AG04450 (cell line): Measurements from ENCODE around the gene CDKAL1. TPM values are rescaled to one million over a fixed set of nuclear protein-coding genes. Genes with fewer than 3 reads are reported as not detected.

Source experiments
- CTCF ChIA-PET: fragments of 300-600, 350-600 bp; formaldehyde crosslinking; extraction: SDS; loops from one replicate; lab custom pipeline; 2022; ENCODE audit warnings: antibody characterized with exemption, inconsistent platforms; lab: Charles Lee
- POLR2A ChIA-PET: fragments of 350-600 bp; formaldehyde crosslinking; extraction: SDS; loops from one replicate; lab custom pipeline; 2021; ENCODE audit warnings: antibody characterized with exemption, inconsistent platforms; lab: Yijun Ruan, JAX
- DNase-seq: peaks from one replicate; pipeline ENCODE4 v3.0.0-alpha.2; 2011; ENCODE audit warnings: low read depth, low spot score
- H3K27ac ChIP-seq: one replicate; pipeline ENCODE4 v1.5.1; 2012; ENCODE audit warnings: low read depth, low read length, control low read depth
- H3K27me3 ChIP-seq: one replicate; pipeline ENCODE4 v1.6.0; 2012; ENCODE audit warnings: low read length; ENCODE audit not compliant: control insufficient read depth, insufficient read depth
- H3K4me3 ChIP-seq: 2 replicates; pipeline ENCODE4 v1.5.1; 2011; ENCODE audit warnings: mild to moderate bottlenecking, low read depth, low read length, control low read depth
- H3K9me3 ChIP-seq: 2 replicates; pipeline ENCODE4 v1.5.1; 2012; ENCODE audit warnings: low read length; ENCODE audit not compliant: control insufficient read depth, insufficient read depth
- polyA plus RNA-seq: library from polyadenylated mRNA; depleted of rRNA; stranded (reverse); fragments of >200 nt; gene quantifications from 2 replicates; pipeline ENCODE4 v1.2.3, GENCODE V29; 2011
- TF ChIP-seq, protein P1 (sequence below): IDR thresholded peaks from 2 replicates; pipeline ENCODE4 v1.5.1; 2011; ENCODE audit warnings: low read depth, low read length, control low read depth, inconsistent platforms

Gene CDKAL1
- polyA plus RNA-seq, 1 experiment = 9.2 TPM

DNA sequence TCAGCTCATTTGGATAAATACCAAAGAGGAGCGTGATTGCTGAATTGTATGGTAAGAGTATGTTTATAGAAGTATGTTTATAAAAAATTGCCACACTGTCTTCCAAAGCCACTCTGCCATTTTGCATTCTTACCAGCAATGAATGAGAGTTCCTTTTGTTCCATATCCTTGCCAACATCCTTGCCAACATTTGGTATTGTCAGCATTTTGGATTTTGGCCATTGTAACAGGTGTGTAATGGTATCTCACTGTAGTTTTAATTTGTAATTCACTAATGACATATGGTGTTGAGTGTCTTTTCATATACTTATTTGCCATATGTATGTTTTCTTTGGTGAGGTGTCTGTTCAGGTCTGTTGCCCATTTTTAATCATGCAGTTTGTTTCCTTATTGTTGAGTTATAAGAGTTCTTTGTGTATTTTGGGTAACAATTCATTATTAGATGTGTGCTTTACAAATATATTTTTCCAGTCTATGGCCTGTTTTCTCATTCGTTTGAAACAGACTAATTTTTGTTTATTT, 539.1 kb downstream of the CDKAL1 start:
- no peaks in the 10 kb centered on the region for H3K27me3 ChIP-seq
- POLR2A ChIA-PET = no interaction called here
- H3K4me3 ChIP-seq = no peak overlapping the region
- TF ChIP-seq, protein P1, sequence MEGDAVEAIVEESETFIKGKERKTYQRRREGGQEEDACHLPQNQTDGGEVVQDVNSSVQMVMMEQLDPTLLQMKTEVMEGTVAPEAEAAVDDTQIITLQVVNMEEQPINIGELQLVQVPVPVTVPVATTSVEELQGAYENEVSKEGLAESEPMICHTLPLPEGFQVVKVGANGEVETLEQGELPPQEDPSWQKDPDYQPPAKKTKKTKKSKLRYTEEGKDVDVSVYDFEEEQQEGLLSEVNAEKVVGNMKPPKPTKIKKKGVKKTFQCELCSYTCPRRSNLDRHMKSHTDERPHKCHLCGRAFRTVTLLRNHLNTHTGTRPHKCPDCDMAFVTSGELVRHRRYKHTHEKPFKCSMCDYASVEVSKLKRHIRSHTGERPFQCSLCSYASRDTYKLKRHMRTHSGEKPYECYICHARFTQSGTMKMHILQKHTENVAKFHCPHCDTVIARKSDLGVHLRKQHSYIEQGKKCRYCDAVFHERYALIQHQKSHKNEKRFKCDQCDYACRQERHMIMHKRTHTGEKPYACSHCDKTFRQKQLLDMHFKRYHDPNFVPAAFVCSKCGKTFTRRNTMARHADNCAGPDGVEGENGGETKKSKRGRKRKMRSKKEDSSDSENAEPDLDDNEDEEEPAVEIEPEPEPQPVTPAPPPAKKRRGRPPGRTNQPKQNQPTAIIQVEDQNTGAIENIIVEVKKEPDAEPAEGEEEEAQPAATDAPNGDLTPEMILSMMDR = no peak
- H3K27ac ChIP-seq = no peak overlapping the region
- H3K9me3 ChIP-seq = no peaks in the 10 kb centered on the region
- DNase-seq = no peak
- CTCF ChIA-PET = interaction anchor here (1.0 kb wide), 1 partner anchor 510 kb away, joined by 3 read pairs; no protein-coding TSS in a partner anchor

DNA sequence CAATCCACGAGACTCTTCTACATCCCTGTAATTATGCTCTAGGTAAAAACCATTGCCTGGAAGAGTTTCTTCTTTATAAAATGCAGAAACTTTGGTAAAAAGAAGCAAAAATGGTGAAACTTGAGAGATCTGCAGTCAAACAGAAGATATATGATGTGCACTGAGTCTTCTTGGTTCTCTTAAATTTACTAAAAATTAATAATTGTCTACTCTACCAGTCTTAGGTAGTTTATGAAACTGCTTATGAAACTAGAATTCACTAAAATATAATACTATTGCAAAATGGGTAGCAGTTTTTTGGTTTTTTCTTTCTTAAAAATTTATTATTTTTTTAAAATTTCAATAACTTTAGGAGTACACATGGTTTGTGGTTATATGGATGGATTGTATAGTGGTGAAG, 540.2 kb downstream of the CDKAL1 start:
- TF ChIP-seq, protein P1 = no peak
- no peak for DNase-seq
- H3K27ac ChIP-seq = no peak overlapping the region
- no peak overlapping the region for H3K4me3 ChIP-seq
- POLR2A ChIA-PET = no interaction called here
- CTCF ChIA-PET = no interaction called here
- no peaks in the 10 kb centered on the region for H3K27me3 ChIP-seq
- no peaks in the 10 kb centered on the region for H3K9me3 ChIP-seq

DNA sequence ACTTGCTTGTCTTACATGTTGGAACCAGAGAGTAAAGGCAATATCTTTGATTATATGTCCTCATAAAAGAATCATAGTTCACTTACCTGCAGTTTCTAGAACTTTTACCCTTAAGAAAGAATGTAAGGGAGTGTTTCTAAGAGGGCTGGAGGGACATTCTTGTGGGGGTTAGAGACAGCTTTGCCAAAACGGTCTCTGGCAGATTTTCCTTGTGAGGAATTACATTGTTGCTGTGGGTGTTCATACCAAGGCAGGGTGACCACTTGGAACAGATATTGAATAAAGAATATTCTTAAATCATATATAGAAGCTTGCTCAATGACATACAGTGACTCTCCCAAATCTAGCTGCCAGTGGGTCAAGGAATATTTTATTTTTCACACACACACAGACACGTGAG, 541.7 kb downstream of the CDKAL1 start:
- no peak for DNase-seq
- CTCF ChIA-PET = no interaction called here
- Histone ChIP-seq H3K9me3 (no peaks in the 10 kb centered on the region), H3K4me3 (no peak overlapping the region), H3K27me3 (no peaks in the 10 kb centered on the region), H3K27ac (no peak overlapping the region)
- TF ChIP-seq, protein P1 = no peak
- POLR2A ChIA-PET = no interaction called here

DNA sequence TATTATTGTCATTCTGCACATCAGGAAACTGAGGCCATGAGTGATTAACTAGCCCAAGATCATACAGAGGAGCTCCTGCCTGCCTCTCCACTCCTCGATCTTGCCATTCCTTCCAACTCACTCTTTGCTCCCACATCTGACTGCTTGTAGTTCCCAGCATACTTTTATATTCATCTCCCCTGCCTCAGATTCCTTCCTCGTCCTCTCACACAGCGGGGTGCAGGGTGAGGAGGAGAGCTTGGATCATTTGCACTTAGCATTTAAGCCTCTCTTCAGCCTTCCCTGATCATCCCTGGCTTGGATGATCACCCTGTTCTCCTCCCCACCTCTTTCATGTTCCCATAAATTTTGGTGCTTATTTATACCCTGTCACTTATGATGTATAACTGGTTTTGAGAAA, 544.2 kb downstream of the CDKAL1 start:
- no peaks in the 10 kb centered on the region for H3K9me3 ChIP-seq
- H3K27ac ChIP-seq = no peak overlapping the region
- TF ChIP-seq, protein P1 = no peak
- no peak overlapping the region for H3K4me3 ChIP-seq
- ChIA-PET POLR2A (no interaction called here), CTCF (interaction anchor here (0.6 kb wide), 1 partner anchor 174 kb away, joined by 3 read pairs; no protein-coding TSS in a partner anchor)
- no peaks in the 10 kb centered on the region for H3K27me3 ChIP-seq
- no peak for DNase-seq

DNA sequence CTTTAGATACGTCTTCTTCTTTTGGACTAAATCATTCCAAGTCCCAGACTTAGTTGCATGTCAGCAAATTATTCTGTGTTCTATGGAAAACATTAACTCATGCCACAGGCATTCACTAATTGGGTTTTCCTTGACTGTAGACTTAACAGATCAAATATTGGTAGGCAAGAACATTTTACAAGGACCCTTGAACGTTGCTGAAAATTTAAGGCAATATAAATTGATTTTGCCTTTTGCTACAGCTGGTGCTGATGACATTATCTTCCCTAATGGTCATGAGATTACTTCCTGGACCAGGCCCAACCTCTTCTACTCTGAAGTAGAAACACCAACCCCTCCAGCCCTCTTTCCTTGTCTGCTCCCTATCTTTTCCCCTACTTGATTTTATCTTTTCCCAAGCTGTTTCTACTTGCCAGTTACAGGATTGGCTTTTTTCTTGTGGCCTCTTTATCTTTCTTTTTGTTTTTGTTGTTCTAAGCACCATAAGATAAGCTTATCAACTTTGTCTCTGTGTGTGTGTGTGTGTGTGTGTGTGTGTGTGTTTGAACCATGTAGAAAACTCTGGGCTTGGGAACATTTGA, 545.3 kb downstream of the CDKAL1 start:
- ChIA-PET CTCF (no interaction called here), POLR2A (interaction anchor here (0.6 kb wide), 1 partner anchor 328 kb away, joined by 3 read pairs; no protein-coding TSS in a partner anchor)
- no peaks in the 10 kb centered on the region for H3K27me3 ChIP-seq
- no peak overlapping the region for H3K4me3 ChIP-seq
- H3K27ac ChIP-seq = no peak overlapping the region
- no peak for DNase-seq
- TF ChIP-seq, protein P1 = no peak
- no peaks in the 10 kb centered on the region for H3K9me3 ChIP-seq
